Activated CD4-positive, alpha-beta memory T cell treated with anti-CD3 and anti-CD28 coated beads for 36 hours (primary cell): Measurements from ENCODE around the gene SINHCAF. TPM values are rescaled to one million over a fixed set of nuclear protein-coding genes. Genes with fewer than 3 reads are reported as not detected.

ENCODE experiments used
- CTCF ChIA-PET: fragments of 350-600 bp; sonication (Branson Sonifier 250); formaldehyde crosslinking; loops from one replicate; lab custom pipeline; 2021; ENCODE audit warnings: antibody characterized with exemption, inconsistent platforms; lab: Charles Lee
- POLR2A ChIA-PET: fragments of 350-600 bp; sonication (Branson Sonifier 250); formaldehyde crosslinking; loops from one replicate; lab custom pipeline; 2021; ENCODE audit warnings: antibody characterized with exemption; lab: Charles Lee
- DNase-seq: peaks from one replicate; pipeline ENCODE4 v3.0.0-alpha.2; 2020
- H3K27ac Mint-ChIP-seq: one replicate; pipeline ENCODE4 v1.8.0; 2021; ENCODE audit warnings: mixed read lengths
- H3K27me3 Mint-ChIP-seq: one replicate; pipeline ENCODE4 v1.8.0; 2021; ENCODE audit warnings: mixed read lengths
- H3K36me3 Mint-ChIP-seq: one replicate; pipeline ENCODE4 v1.8.0; 2021; ENCODE audit warnings: mixed read lengths
- H3K4me1 Mint-ChIP-seq: one replicate; pipeline ENCODE4 v1.8.0; 2021; ENCODE audit warnings: low read depth, mixed read lengths
- H3K4me3 Mint-ChIP-seq: one replicate; pipeline ENCODE4 v1.8.0; 2021; ENCODE audit warnings: mild to moderate bottlenecking, mixed read lengths
- H3K9me3 Mint-ChIP-seq: one replicate; pipeline ENCODE4 v1.8.0; 2021; ENCODE audit warnings: mixed read lengths
- intact Hi-C: fragments of 100-400 bp; cut with micrococcal nuclease; formaldehyde crosslinking; loops from one replicate; pipeline ENCODE4 v1.15.1; 2023
- total RNA-seq, 2 experiments: library from RNA; stranded (reverse); gene quantifications; one replicate each; pipeline ENCODE4 v1.2.3, GENCODE V29; 2021

Gene SINHCAF
- total RNA-seq, 2 experiments from 2014 or later = 181 to 186 TPM

DNA sequence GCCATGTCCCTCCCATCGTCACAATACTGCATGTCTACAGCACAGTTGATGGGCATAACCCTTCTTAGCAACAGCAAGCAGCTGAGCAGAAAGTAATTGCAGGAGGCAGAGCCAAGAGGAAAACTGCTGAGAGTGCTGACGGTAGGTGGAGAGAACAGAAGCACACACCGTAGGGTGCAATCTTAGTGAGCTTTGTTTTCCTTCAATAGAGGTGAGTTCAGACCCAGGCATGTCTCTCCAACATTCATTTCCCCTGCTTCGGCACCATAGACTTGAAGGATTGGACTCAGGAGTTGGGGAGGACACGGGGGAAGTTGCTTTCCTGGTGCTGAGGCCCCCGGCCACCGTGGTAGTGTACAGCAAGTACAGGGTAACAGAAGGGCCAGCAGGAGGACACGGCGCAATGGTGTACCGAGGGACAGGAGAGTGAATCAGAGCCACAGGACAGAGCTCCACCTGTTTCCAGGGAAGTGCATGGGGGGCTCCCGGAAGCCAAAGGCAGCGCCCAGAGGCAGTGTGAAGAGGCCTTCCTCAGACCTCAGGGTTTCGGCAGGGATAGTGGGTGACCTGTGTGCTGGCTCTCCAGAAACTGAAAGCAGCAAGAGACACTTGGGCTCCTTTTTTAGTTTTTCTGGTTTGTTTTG is 36.3 kb upstream of the SINHCAF start:
- peak; percentile 9 for DNase-seq
- Mint-ChIP-seq H3K4me1 (peaks cover 18% of the 10 kb centered on the region), H3K4me3 (peak overlapping the region; percentile 17), H3K36me3 (no peaks in the 10 kb centered on the region), H3K27me3 (peaks cover 2% of the 10 kb centered on the region), H3K9me3 (no peaks in the 10 kb centered on the region), H3K27ac (peak overlapping the region; percentile 39)
- CTCF ChIA-PET = interaction anchor here (0.8 to 2.5 kb wide), 4 partner anchors 16 to 111 kb away, joined by 3 to 10 read pairs (median 3); no protein-coding TSS in a partner anchor
- POLR2A ChIA-PET = no interaction called here
- intact Hi-C loops = loop anchor here (5.0 kb wide), 1 partner anchor 110 kb away; no protein-coding TSS in a partner anchor

DNA sequence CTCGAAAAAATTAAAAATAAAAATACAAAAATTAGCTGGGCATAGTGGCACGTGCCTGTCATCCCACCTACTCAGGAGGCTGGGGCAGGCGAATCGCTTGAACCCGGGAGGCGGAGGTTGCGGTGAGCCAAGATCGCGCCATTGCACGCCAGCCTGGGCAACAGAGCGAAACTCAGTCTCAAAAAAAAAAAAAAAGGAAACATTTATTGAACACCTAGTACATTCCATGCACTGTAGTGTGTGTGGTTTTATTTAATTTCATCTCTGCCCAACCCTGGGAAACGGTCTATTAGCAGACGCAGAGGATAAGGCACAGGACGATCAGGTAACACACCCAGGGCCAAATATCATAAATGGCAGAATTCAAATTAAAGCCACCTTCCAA is 35.8 kb upstream of the SINHCAF start:
- POLR2A ChIA-PET = no interaction called here
- Mint-ChIP-seq H3K4me3 (no peak overlapping the region), H3K27ac (no peak overlapping the region), H3K4me1 (peaks cover 18% of the 10 kb centered on the region), H3K36me3 (no peaks in the 10 kb centered on the region), H3K27me3 (peaks cover 2% of the 10 kb centered on the region), H3K9me3 (no peaks in the 10 kb centered on the region)
- intact Hi-C loops = loop anchor here (5.0 kb wide), 1 partner anchor 109 kb away; no protein-coding TSS in a partner anchor
- DNase-seq = no peak
- CTCF ChIA-PET = interaction anchor here (1.1 kb wide), 1 partner anchor 15 kb away, joined by 3 read pairs; no protein-coding TSS in a partner anchor

- POLR2A ChIA-PET = no interaction called here
- no peak for DNase-seq
- Mint-ChIP-seq H3K36me3 (no peaks in the 10 kb centered on the region), H3K27ac (no peak overlapping the region), H3K4me1 (no peaks in the 10 kb centered on the region), H3K4me3 (no peak overlapping the region), H3K9me3 (no peaks in the 10 kb centered on the region), H3K27me3 (no peaks in the 10 kb centered on the region)
- intact Hi-C loops = no loop called here
- CTCF ChIA-PET = no interaction called here
These were observed 29.8 kb upstream of the SINHCAF start for GRCh38 chr12:31355747-31356107.

GRCh38 chr12:31353750-31354708 is 28.1 kb upstream of the SINHCAF start:
- Mint-ChIP-seq H3K4me3 (no peak overlapping the region), H3K27ac (no peak overlapping the region), H3K4me1 (no peaks in the 10 kb centered on the region), H3K27me3 (no peaks in the 10 kb centered on the region), H3K9me3 (no peaks in the 10 kb centered on the region), H3K36me3 (no peaks in the 10 kb centered on the region)
- ChIA-PET POLR2A (no interaction called here), CTCF (no interaction called here)
- intact Hi-C loops = no loop called here
- DNase-seq = no peak

- POLR2A ChIA-PET = no interaction called here
- CTCF ChIA-PET = interaction anchor here (1.6 kb wide), 1 partner anchor 16 kb away, joined by 3 read pairs; no protein-coding TSS in a partner anchor
- Mint-ChIP-seq H3K27ac (no peak overlapping the region), H3K4me3 (no peak overlapping the region), H3K4me1 (no peaks in the 10 kb centered on the region), H3K27me3 (no peaks in the 10 kb centered on the region), H3K36me3 (no peaks in the 10 kb centered on the region), H3K9me3 (no peaks in the 10 kb centered on the region)
- intact Hi-C loops = no loop called here
- DNase-seq = no peak
These were observed 20.3 kb upstream of the SINHCAF start for GRCh38 chr12:31346267-31346666.

- no peaks in the 10 kb centered on the region for H3K36me3 Mint-ChIP-seq
- no peak for DNase-seq
- H3K4me1 Mint-ChIP-seq = no peaks in the 10 kb centered on the region
- no peak overlapping the region for H3K4me3 Mint-ChIP-seq
- H3K27ac Mint-ChIP-seq = no peak overlapping the region
- H3K27me3 Mint-ChIP-seq = no peaks in the 10 kb centered on the region
- no peaks in the 10 kb centered on the region for H3K9me3 Mint-ChIP-seq
- ChIA-PET POLR2A (no interaction called here), CTCF (no interaction called here)
- intact Hi-C loops = no loop called here
These were observed 17.2 kb upstream of the SINHCAF start for GRCh38 chr12:31343139-31343538.

DNA sequence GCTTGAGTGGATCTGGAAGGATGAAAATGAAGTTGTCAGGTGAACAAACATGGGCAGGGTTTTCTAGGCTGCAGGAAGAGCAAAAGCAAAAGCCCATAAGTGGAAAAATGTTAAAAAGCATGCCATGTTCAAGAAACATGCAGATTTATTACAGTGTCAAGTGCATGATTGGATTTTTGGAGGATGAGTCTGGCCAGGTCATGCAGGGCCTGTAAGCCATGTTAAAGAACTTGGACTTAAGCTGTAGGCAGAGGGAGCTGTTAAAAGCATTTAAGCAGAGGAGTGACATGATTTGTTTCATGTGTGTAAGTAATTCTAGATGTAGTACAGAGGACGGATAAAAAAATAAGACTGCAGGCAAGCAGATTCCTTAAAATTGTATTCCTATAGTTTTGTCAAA is 16.3 kb upstream of the SINHCAF start:
- no peak for DNase-seq
- Mint-ChIP-seq H3K4me1 (no peaks in the 10 kb centered on the region), H3K36me3 (no peaks in the 10 kb centered on the region), H3K4me3 (no peak overlapping the region), H3K27ac (no peak overlapping the region), H3K27me3 (no peaks in the 10 kb centered on the region), H3K9me3 (no peaks in the 10 kb centered on the region)
- CTCF ChIA-PET = interaction anchor here (0.6 kb wide), 1 partner anchor 26 kb away, joined by 3 read pairs; no protein-coding TSS in a partner anchor
- POLR2A ChIA-PET = no interaction called here
- intact Hi-C loops = no loop called here

GRCh38 chr12:31339831-31340622 is 14.1 kb upstream of the SINHCAF start:
- no peaks in the 10 kb centered on the region for H3K4me1 Mint-ChIP-seq
- intact Hi-C loops = no loop called here
- H3K36me3 Mint-ChIP-seq = no peaks in the 10 kb centered on the region
- POLR2A ChIA-PET = no interaction called here
- no peaks in the 10 kb centered on the region for H3K9me3 Mint-ChIP-seq
- CTCF ChIA-PET = no interaction called here
- no peak for DNase-seq
- no peak overlapping the region for H3K4me3 Mint-ChIP-seq
- H3K27ac Mint-ChIP-seq = no peak overlapping the region
- H3K27me3 Mint-ChIP-seq = no peaks in the 10 kb centered on the region

DNA sequence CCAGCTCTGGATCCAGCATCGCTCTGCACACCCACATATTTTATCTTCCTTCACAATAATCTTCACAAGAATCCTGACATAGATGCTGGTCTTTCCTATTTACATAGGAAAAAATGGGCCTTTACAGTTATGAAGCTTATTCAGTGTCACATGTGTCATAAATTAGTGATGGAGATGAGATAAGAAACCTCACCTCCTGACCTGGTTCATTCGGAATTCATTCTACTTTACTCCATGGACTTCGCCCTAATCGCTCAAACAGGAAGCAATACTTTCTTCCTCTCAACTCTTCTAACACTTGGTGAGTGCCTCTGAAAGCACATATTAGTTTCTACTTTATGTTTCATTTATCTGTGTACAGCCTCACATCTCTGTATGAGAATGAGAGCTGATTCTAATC is 12.0 kb upstream of the SINHCAF start:
- ChIA-PET CTCF (no interaction called here), POLR2A (interaction anchor here (1.2 kb wide), 1 partner anchor 66 kb away, joined by 4 read pairs; no protein-coding TSS in a partner anchor)
- no peak for DNase-seq
- no peaks in the 10 kb centered on the region for H3K36me3 Mint-ChIP-seq
- no peaks in the 10 kb centered on the region for H3K27me3 Mint-ChIP-seq
- H3K9me3 Mint-ChIP-seq = no peaks in the 10 kb centered on the region
- no peak overlapping the region for H3K27ac Mint-ChIP-seq
- no peaks in the 10 kb centered on the region for H3K4me1 Mint-ChIP-seq
- intact Hi-C loops = no loop called here
- H3K4me3 Mint-ChIP-seq = no peak overlapping the region

- Mint-ChIP-seq H3K4me1 (peaks cover 8% of the 10 kb centered on the region), H3K4me3 (no peak overlapping the region), H3K27me3 (peaks cover 2% of the 10 kb centered on the region), H3K9me3 (no peaks in the 10 kb centered on the region), H3K27ac (no peak overlapping the region), H3K36me3 (no peaks in the 10 kb centered on the region)
- DNase-seq = no peak
- POLR2A ChIA-PET = no interaction called here
- CTCF ChIA-PET = interaction anchor here (1.8 kb wide), 1 partner anchor 59 kb away, joined by 6 read pairs; no protein-coding TSS in a partner anchor
- intact Hi-C loops = no loop called here
These were observed 5.3 kb upstream of the SINHCAF start for GRCh38 chr12:31331242-31331641.

GRCh38 chr12:31326736-31327659 is 1.0 kb upstream of the SINHCAF start:
- peak overlapping the region; percentile 100 for H3K4me3 Mint-ChIP-seq
- H3K9me3 Mint-ChIP-seq = no peaks in the 10 kb centered on the region
- POLR2A ChIA-PET = interaction anchor here (0.6 to 1.1 kb wide), 6 partner anchors 10 to 1429 kb away, joined by 3 to 9 read pairs (median 4); partner anchors contain the start of gene YARS2
- H3K4me1 Mint-ChIP-seq = peaks cover 15% of the 10 kb centered on the region
- intact Hi-C loops = loop anchor here (1.0 to 10.0 kb wide), 8 partner anchors 10 to 1942 kb away; partner anchors contain the start of genes DNM1L, ERGIC2, ETFBKMT and RESF1
- DNase-seq = no peak
- CTCF ChIA-PET = interaction anchor here (0.8 to 1.0 kb wide), 2 partner anchors 9 to 55 kb away, joined by 3 read pairs; no protein-coding TSS in a partner anchor
- H3K36me3 Mint-ChIP-seq = peaks cover 25% of the 10 kb centered on the region
- peaks cover 2% of the 10 kb centered on the region for H3K27me3 Mint-ChIP-seq
- H3K27ac Mint-ChIP-seq = no peak overlapping the region
